HEK293 (cell line): ENCODE data around the gene EEF2.

Experiments
- CTCF ChIA-PET: fragments of 350-600 bp; formaldehyde crosslinking; extraction: SDS; loops from one replicate; lab custom pipeline; 2021; ENCODE audit warnings: antibody characterized with exemption; lab: Yijun Ruan, JAX
- POLR2A ChIA-PET: fragments of 300-600 bp; formaldehyde crosslinking; extraction: SDS; loops from one replicate; lab custom pipeline; 2020; ENCODE audit warnings: antibody characterized with exemption, inconsistent platforms; lab: Yijun Ruan, JAX
- H3K27ac ChIP-seq: fragments of 200-500 bp; sonication (Bioruptor generic); 2 replicates; pipeline ENCODE4 v1.5.1; 2014; ENCODE audit warnings: low read depth, low read length, control low read depth, inconsistent platforms; ENCODE audit errors: extremely low read depth
- H3K36me3 ChIP-seq, 2 experiments: fragments of 200-500 bp in 1 of 2; sonication (Bioruptor generic) in 1 of 2; 1 replicate in 1 of 2; 2 replicates in 1 of 2; pipeline ENCODE4 v1.5.1; 2014 to 2017; ENCODE audit warnings: inconsistent platforms in 2 of 2, low read length in 2 of 2; ENCODE audit not compliant: control insufficient read depth in 2 of 2, insufficient read depth in 1 of 2
- H3K4me1 ChIP-seq: fragments of 200-500 bp; sonication (Bioruptor generic); 2 replicates; pipeline ENCODE4 v1.5.1; 2014; ENCODE audit warnings: mild to moderate bottlenecking, low read length, inconsistent platforms; ENCODE audit not compliant: control insufficient read depth, insufficient read depth
- H3K4me3 ChIP-seq: 2 replicates; pipeline ENCODE4 v1.5.1; 2011; ENCODE audit warnings: low read depth, mild to moderate bottlenecking, control low read depth, low read length, moderate library complexity
- H3K9me3 ChIP-seq: fragments of 200-500 bp; sonication (Bioruptor generic); 2 replicates; pipeline ENCODE4 v1.5.1; 2014; ENCODE audit warnings: low read depth, low read length, inconsistent platforms; ENCODE audit not compliant: control insufficient read depth, insufficient read depth
- EGR2 ChIP-seq: fragments of 450-650 bp; formaldehyde crosslinking; IDR thresholded peaks from 2 replicates; pipeline ENCODE4 v1.5.1; 2016; ENCODE audit warnings: low read depth, missing biosample characterization, missing genetic modification characterization
- GLIS1 ChIP-seq: fragments of 450-650 bp; formaldehyde crosslinking; IDR thresholded peaks from 2 replicates; pipeline ENCODE4 v1.5.1; 2016; ENCODE audit warnings: missing biosample characterization, missing genetic modification characterization
- GLIS2 ChIP-seq: fragments of 450-650 bp; formaldehyde crosslinking; IDR thresholded peaks from 2 replicates; pipeline ENCODE4 v1.5.1; 2016; ENCODE audit warnings: missing biosample characterization, missing genetic modification characterization
- HIC1 ChIP-seq: fragments of 450-650 bp; formaldehyde crosslinking; IDR thresholded peaks from 2 replicates; pipeline ENCODE4 v1.5.1; 2016; ENCODE audit warnings: missing biosample characterization, missing genetic modification characterization
- HOXC10 ChIP-seq: sonication (generic); formaldehyde crosslinking; IDR thresholded peaks from 2 replicates; pipeline ENCODE4 v1.8.1; 2023; ENCODE audit warnings: mild to moderate bottlenecking, missing genetic modification reagents
- HOXD13 ChIP-seq: sonication (generic); formaldehyde crosslinking; IDR thresholded peaks from 2 replicates; pipeline ENCODE4 v1.8.0; 2022; ENCODE audit warnings: missing genetic modification reagents, borderline replicate concordance
- KLF1 ChIP-seq: fragments of 450-650 bp; formaldehyde crosslinking; IDR thresholded peaks from 2 replicates; pipeline ENCODE4 v1.5.1; 2016; ENCODE audit warnings: missing biosample characterization, missing genetic modification characterization
- KLF10 ChIP-seq: fragments of 450-650 bp; IDR thresholded peaks from 2 replicates; pipeline ENCODE4 v1.5.1; 2018; ENCODE audit warnings: missing biosample characterization, mild to moderate bottlenecking, missing genetic modification characterization
- KLF9 ChIP-seq: fragments of 450-650 bp; formaldehyde crosslinking; IDR thresholded peaks from 2 replicates; pipeline ENCODE4 v1.5.1; 2016; ENCODE audit warnings: missing biosample characterization, missing genetic modification characterization, low read depth
- PRDM10 ChIP-seq: fragments of 450-650 bp; formaldehyde crosslinking; IDR thresholded peaks from 2 replicates; pipeline ENCODE4 v1.5.1; 2016; ENCODE audit warnings: missing biosample characterization, missing genetic modification characterization
- SCRT1 ChIP-seq: fragments of 450-650 bp; formaldehyde crosslinking; IDR thresholded peaks from 2 replicates; pipeline ENCODE4 v1.5.1; 2016; ENCODE audit warnings: missing biosample characterization, missing genetic modification characterization, borderline replicate concordance
- TCF7L2 ChIP-seq: IDR thresholded peaks from 2 replicates; pipeline ENCODE4 v1.6.1; 2011; ENCODE audit warnings: low read depth, mild to moderate bottlenecking, inconsistent platforms, low read length, moderate library complexity, borderline replicate concordance
- TRIM28 ChIP-seq: IDR thresholded peaks from 2 replicates; pipeline ENCODE4 v1.6.1; 2011; ENCODE audit warnings: low read length, control low read depth, borderline replicate concordance
- ZBTB1 ChIP-seq: fragments of 450-650 bp; formaldehyde crosslinking; IDR thresholded peaks from 2 replicates; pipeline ENCODE4 v1.5.1; 2016; ENCODE audit warnings: missing biosample characterization, missing genetic modification characterization
- ZBTB21 ChIP-seq: fragments of 450-650 bp; formaldehyde crosslinking; IDR thresholded peaks from 2 replicates; pipeline ENCODE4 v1.5.1; 2017; ENCODE audit warnings: missing biosample characterization, missing genetic modification characterization
- ZBTB8A ChIP-seq: fragments of 450-650 bp; formaldehyde crosslinking; IDR thresholded peaks from 2 replicates; pipeline ENCODE4 v1.5.1; 2016; ENCODE audit warnings: missing biosample characterization, missing genetic modification characterization
- ZNF2 ChIP-seq: fragments of 450-650 bp; formaldehyde crosslinking; IDR thresholded peaks from 2 replicates; pipeline ENCODE4 v1.5.1; 2016; ENCODE audit warnings: missing biosample characterization, missing genetic modification characterization
- ZNF23 ChIP-seq: fragments of 450-650 bp; formaldehyde crosslinking; IDR thresholded peaks from 2 replicates; pipeline ENCODE4 v1.5.1; 2016; ENCODE audit warnings: missing biosample characterization, missing genetic modification characterization, borderline replicate concordance
- ZNF266 ChIP-seq: fragments of 450-650 bp; formaldehyde crosslinking; IDR thresholded peaks from 2 replicates; pipeline ENCODE4 v1.5.1; 2016; ENCODE audit warnings: missing biosample characterization, missing genetic modification characterization, low read depth
- ZNF292 ChIP-seq: fragments of 450-650 bp; formaldehyde crosslinking; IDR thresholded peaks from 2 replicates; pipeline ENCODE4 v1.5.1; 2016; ENCODE audit warnings: low read depth, missing biosample characterization, missing genetic modification characterization, borderline replicate concordance
- ZNF324 ChIP-seq: fragments of 450-650 bp; formaldehyde crosslinking; IDR thresholded peaks from 2 replicates; pipeline ENCODE4 v1.5.1; 2016; ENCODE audit warnings: missing biosample characterization, missing genetic modification characterization
- ZNF433 ChIP-seq: fragments of 450-650 bp; formaldehyde crosslinking; IDR thresholded peaks from 2 replicates; pipeline ENCODE4 v1.5.1; 2016; ENCODE audit warnings: missing biosample characterization, missing genetic modification characterization, low read depth
- ZNF626 ChIP-seq: fragments of 450-650 bp; sonication (Bioruptor Pico); formaldehyde crosslinking; IDR thresholded peaks from 2 replicates; pipeline ENCODE4 v1.5.1; 2018; ENCODE audit warnings: missing biosample characterization, missing genetic modification characterization, inconsistent platforms
- ZNF701 ChIP-seq: fragments of 450-650 bp; formaldehyde crosslinking; IDR thresholded peaks from 2 replicates; pipeline ENCODE4 v1.5.1; 2016; ENCODE audit warnings: missing biosample characterization, missing genetic modification characterization
- ZNF785 ChIP-seq: fragments of 450-650 bp; formaldehyde crosslinking; IDR thresholded peaks from 2 replicates; pipeline ENCODE4 v1.5.1; 2016; ENCODE audit warnings: missing biosample characterization, missing genetic modification characterization
- ZNF837 ChIP-seq: fragments of 450-650 bp; formaldehyde crosslinking; IDR thresholded peaks from 2 replicates; pipeline ENCODE4 v1.5.1; 2016; ENCODE audit warnings: missing biosample characterization, missing genetic modification characterization
- TF ChIP-seq, protein P1 (sequence below): fragments of 450-650 bp; formaldehyde crosslinking; IDR thresholded peaks from 2 replicates; pipeline ENCODE4 v1.5.1; 2016; ENCODE audit warnings: missing biosample characterization, missing genetic modification characterization

Gene EEF2

DNA sequence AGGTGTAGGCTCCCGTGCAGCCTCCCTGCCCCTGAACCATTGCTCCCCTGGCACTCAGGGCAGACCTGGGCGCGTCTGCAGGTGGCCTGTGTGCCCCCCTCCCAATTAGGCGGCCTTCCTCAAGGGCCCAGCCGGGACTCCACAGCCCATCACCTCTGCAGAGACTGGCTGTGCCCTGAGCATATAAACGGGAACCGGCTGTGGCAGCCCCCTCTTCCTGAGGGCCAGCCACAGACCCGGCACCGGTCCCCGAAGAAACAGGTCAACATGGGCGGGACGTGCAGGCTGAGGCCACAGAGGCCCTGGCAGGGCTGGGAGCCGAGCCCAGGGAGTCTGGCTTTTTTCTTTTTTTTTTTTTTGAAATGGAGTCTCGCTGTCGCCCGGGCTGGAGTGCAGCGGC lies 34.3 kb upstream of the EEF2 start:
- POLR2A ChIA-PET, result no interaction called here
- Histone ChIP-seq H3K36me3 (peaks cover 3 to 64% of the 10 kb centered on the region in 2 experiments; a peak in 2 of 3 replicates), H3K27ac (no peak overlapping the region), H3K4me1 (no peaks in the 10 kb centered on the region)
- no peak for TF ChIP-seq ZNF266 (tag by site-specific recombination)
- no peak for TF ChIP-seq ZNF23 (tag by site-specific recombination)
- TF ChIP-seq, all 188 proteins: peak for 0
- H3K9me3 ChIP-seq, result no peaks in the 10 kb centered on the region
- H3K4me3 ChIP-seq, result no peak overlapping the region
- CTCF ChIA-PET, result interaction anchor here (0.6 kb wide), 1 partner anchor 309 kb away, joined by 3 read pairs; no protein-coding TSS in a partner anchor

- ChIA-PET POLR2A (no interaction called here), CTCF (no interaction called here)
- H3K4me1 ChIP-seq, result no peaks in the 10 kb centered on the region
- peaks cover 3 to 64% of the 10 kb centered on the region in 2 experiments; a peak in 2 of 3 replicates for H3K36me3 ChIP-seq
- H3K27ac ChIP-seq, result no peak overlapping the region
- H3K4me3 ChIP-seq, result no peak overlapping the region
- no peaks in the 10 kb centered on the region for H3K9me3 ChIP-seq
- TF ChIP-seq GLIS2 (tag by site-specific recombination) (peak; percentile 27; the same call in 1 of the 2 replicates), TRIM28 (no peak), ZNF626 (tag by site-specific recombination) (no peak), SCRT1 (no peak), KLF9 (tag by site-specific recombination) (no peak), HIC1 (tag by site-specific recombination) (no peak), ZNF701 (tag by site-specific recombination) (no peak), ZNF292 (tag by site-specific recombination) (no peak), ZBTB8A (no peak), HOXC10 (CRISPR knock-in tag) (no peak), ZNF837 (tag by site-specific recombination) (no peak), ZNF324 (no peak), EGR2 (no peak), KLF1 (tag by site-specific recombination) (peak; percentile 74; the same call in 1 of the 2 replicates), ZBTB1 (tag by site-specific recombination) (no peak), KLF10 (tag by site-specific recombination) (no peak), ZNF2 (tag by site-specific recombination) (no peak), ZNF433 (tag by site-specific recombination) (no peak), ZBTB21 (tag by site-specific recombination) (no peak), ZNF785 (tag by site-specific recombination) (no peak), GLIS1 (tag by site-specific recombination) (peak; percentile 54), PRDM10 (tag by site-specific recombination) (no peak), TCF7L2 (no peak), HOXD13 (CRISPR knock-in tag) (no peak)
- TF ChIP-seq, protein P1, sequence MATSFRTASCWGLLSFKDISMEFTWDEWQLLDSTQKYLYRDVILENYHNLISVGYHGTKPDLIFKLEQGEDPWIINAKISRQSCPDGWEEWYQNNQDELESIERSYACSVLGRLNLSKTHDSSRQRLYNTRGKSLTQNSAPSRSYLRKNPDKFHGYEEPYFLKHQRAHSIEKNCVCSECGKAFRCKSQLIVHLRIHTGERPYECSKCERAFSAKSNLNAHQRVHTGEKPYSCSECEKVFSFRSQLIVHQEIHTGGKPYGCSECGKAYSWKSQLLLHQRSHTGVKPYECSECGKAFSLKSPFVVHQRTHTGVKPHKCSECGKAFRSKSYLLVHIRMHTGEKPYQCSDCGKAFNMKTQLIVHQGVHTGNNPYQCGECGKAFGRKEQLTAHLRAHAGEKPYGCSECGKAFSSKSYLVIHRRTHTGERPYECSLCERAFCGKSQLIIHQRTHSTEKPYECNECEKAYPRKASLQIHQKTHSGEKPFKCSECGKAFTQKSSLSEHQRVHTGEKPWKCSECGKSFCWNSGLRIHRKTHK (tag by site-specific recombination), result no peak
Measured at GRCh38 chr19:4018775-4019504, 33.7 kb upstream of the EEF2 start.
